ENCODE data around the gene TMEM272.

DNA sequence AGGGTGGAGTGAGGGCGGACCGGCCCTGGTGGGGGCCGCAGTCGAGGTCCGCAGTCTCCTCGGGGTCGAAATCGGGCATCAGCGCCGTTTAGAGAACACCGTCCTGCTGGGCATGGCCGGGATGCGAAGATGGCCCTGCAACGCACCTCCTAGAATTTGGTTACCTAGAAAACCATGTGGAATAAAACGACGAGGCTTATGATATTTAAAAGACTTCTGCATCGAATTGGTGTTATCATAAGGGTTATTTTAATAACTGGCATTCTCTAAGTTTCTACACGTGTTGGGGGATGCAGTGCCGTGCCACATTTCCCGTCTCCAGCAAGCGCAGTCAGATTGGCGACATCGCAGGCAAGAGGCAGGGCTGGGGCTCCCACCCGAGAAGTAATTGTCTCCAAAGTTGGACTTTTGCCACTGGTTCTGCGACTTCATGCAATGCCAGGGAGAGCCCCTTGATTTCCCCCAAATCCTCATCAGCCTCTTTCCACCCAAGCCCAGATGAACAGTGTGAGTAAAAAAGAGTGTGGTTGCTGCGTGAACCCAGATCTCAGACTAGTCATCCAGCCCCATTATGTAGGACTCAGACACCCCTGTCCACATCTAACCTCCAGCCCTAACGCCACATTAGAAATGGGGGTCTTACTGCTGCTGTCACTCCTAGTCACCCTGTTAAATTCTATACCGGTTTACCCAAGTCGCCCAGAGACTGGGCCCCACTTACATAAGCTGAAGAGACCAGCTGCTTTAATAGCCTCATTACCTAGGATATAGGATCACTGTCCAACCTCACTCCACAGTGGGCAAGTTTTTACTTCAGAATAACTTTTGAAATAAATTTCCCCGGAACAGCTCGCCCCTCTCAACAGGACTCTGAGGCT lies 40.4 kb downstream of the TMEM272 start:
- TF ChIP-seq, protein P1, sequence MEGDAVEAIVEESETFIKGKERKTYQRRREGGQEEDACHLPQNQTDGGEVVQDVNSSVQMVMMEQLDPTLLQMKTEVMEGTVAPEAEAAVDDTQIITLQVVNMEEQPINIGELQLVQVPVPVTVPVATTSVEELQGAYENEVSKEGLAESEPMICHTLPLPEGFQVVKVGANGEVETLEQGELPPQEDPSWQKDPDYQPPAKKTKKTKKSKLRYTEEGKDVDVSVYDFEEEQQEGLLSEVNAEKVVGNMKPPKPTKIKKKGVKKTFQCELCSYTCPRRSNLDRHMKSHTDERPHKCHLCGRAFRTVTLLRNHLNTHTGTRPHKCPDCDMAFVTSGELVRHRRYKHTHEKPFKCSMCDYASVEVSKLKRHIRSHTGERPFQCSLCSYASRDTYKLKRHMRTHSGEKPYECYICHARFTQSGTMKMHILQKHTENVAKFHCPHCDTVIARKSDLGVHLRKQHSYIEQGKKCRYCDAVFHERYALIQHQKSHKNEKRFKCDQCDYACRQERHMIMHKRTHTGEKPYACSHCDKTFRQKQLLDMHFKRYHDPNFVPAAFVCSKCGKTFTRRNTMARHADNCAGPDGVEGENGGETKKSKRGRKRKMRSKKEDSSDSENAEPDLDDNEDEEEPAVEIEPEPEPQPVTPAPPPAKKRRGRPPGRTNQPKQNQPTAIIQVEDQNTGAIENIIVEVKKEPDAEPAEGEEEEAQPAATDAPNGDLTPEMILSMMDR (IDR thresholded peaks at IDR 0.05 in 2 of 3, conservative IDR thresholded peaks at IDR 0.05 in 1 of 3; ENCODE audit: insufficient read depth in 2 of 3, low read depth in 1 of 3, low read length in 3 of 3), result no peak
- TF ChIP-seq IRF1 (CRISPR knock-in tag; IDR thresholded peaks at IDR 0.05; ENCODE audit: borderline replicate concordance) (no peak), ZBTB8A (IDR thresholded peaks at IDR 0.05; ENCODE audit: partially characterized antibody) (no peak), TARDBP (IDR thresholded peaks at IDR 0.05) (no peak), FOXO4 (CRISPR knock-in tag; IDR thresholded peaks at IDR 0.05) (no peak), DDX20 (tag; IDR thresholded peaks at IDR 0.05; ENCODE audit: low read depth) (no peak)
